Activated CD4-positive, alpha-beta T cell treated with anti-CD3 and anti-CD28 coated beads for 36 hours (primary cell): Measurements from ENCODE around the gene ZNF789. TPM values are rescaled to one million over a fixed set of nuclear protein-coding genes. Genes with fewer than 3 reads are reported as not detected.

Source experiments
- ATAC-seq: fragments of 200-7000 bp; cut with Tn5 transposase; one replicate; pipeline ENCODE4 v1.10.0; 2021; ENCODE audit warnings: mild to moderate bottlenecking, moderate library complexity
- CTCF ChIA-PET: fragments of 350-600 bp; sonication (Branson Sonifier 250); formaldehyde crosslinking; loops from one replicate; lab custom pipeline; 2021; ENCODE audit warnings: antibody characterized with exemption; lab: Charles Lee
- POLR2A ChIA-PET: fragments of 350-600 bp; sonication (Branson Sonifier 250); formaldehyde crosslinking; loops from one replicate; lab custom pipeline; 2021; ENCODE audit warnings: antibody characterized with exemption, inconsistent platforms; lab: Charles Lee
- DNase-seq: peaks from one replicate; pipeline ENCODE4 v3.0.0-alpha.2; 2020
- H3K27ac Mint-ChIP-seq: one replicate; pipeline ENCODE4 v1.8.0; 2021; ENCODE audit warnings: mixed read lengths
- H3K27me3 Mint-ChIP-seq: one replicate; pipeline ENCODE4 v1.8.0; 2021; ENCODE audit warnings: mixed read lengths
- H3K36me3 Mint-ChIP-seq: one replicate; pipeline ENCODE4 v1.8.0; 2021; ENCODE audit warnings: low read depth, mixed read lengths
- H3K4me1 Mint-ChIP-seq: one replicate; pipeline ENCODE4 v1.8.0; 2021; ENCODE audit warnings: mixed read lengths
- H3K4me3 Mint-ChIP-seq: one replicate; pipeline ENCODE4 v1.8.0; 2021; ENCODE audit warnings: mild to moderate bottlenecking, moderate library complexity, mixed read lengths
- H3K9me3 Mint-ChIP-seq: one replicate; pipeline ENCODE4 v1.8.0; 2021; ENCODE audit warnings: low read depth, mixed read lengths
- intact Hi-C, 2 experiments: fragments of 100-400 bp; cut with DNase I in 1 of 2; cut with micrococcal nuclease in 1 of 2; formaldehyde crosslinking; loops; one replicate each; pipeline versions ENCODE4 v1.14.2 to v1.15.1; 2022 to 2024; cut with DNase I, micrococcal nuclease
- total RNA-seq, 2 experiments: library from RNA; stranded (reverse); gene quantifications; one replicate each; pipeline ENCODE4 v1.2.3, GENCODE V29; 2021

ZNF789 gene
- total RNA-seq, 2 experiments from 2014 or later, result 18.2 to 18.9 TPM

DNA sequence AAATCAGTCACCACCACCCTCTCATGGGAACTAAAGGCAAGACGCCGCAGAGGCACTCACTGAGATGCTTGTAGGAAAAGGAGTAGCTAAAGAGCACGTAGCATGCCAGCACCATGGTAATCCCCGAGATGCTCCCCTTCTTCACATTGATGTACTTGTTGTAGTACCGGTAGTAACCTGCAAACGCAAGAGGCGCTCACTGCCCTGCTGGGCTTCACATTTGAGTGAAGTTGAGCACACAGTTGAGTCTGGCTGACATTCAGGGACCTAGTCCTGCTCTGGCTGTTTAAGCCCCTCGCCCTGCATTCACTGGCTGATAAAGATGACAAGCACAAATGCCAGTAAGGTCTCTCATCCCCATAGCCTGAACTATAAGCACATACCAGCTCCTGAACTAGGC lies 13.6 kb upstream of the ZNF789 start:
- ChIA-PET CTCF (interaction anchor here (0.7 to 1.6 kb wide), 3 partner anchors 19 to 97 kb away, joined by 3 read pairs; no protein-coding TSS in a partner anchor), POLR2A (interaction anchor here (0.6 kb wide), 1 partner anchor 69 kb away, joined by 8 read pairs; no protein-coding TSS in a partner anchor)
- peak overlapping the region; percentile 39 for H3K27ac Mint-ChIP-seq
- intact Hi-C loops, result no loop called here
- no peaks in the 10 kb centered on the region for H3K9me3 Mint-ChIP-seq
- H3K4me3 Mint-ChIP-seq, result no peak overlapping the region
- peak; percentile 84 for ATAC-seq
- DNase-seq, result peak; percentile 65
- H3K4me1 Mint-ChIP-seq, result peaks cover 19% of the 10 kb centered on the region
- H3K36me3 Mint-ChIP-seq, result peaks cover 49% of the 10 kb centered on the region
- H3K27me3 Mint-ChIP-seq, result no peaks in the 10 kb centered on the region

DNA sequence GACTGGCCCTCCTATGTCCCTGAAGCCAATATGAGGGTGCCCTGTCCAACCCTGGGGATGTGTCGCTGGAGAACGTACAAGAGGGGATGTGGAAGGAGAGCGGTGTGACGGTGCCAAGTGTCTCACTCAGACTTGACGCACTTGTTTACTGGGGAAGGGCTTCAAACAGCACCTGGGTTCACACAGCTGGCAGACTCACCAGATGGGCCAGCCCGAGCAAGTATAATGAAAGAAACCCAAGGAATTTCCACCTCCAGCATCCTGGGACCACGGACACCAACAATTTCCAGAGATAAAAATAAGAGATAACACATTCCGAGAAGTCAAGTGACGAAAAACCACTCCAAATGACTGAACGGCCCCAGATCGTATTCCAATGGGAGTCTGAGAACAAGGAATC lies 12.0 kb upstream of the ZNF789 start:
- DNase-seq, result no peak
- ATAC-seq, result no peak
- H3K4me3 Mint-ChIP-seq, result no peak overlapping the region
- no peaks in the 10 kb centered on the region for H3K27me3 Mint-ChIP-seq
- intact Hi-C loops, result no loop called here
- H3K36me3 Mint-ChIP-seq, result peaks cover 54% of the 10 kb centered on the region
- ChIA-PET CTCF (interaction anchor here (0.7 kb wide), 1 partner anchor 44 kb away, joined by 8 read pairs; no protein-coding TSS in a partner anchor), POLR2A (no interaction called here)
- no peaks in the 10 kb centered on the region for H3K9me3 Mint-ChIP-seq
- peaks cover 31% of the 10 kb centered on the region for H3K4me1 Mint-ChIP-seq
- H3K27ac Mint-ChIP-seq, result peak overlapping the region; percentile 35

DNA sequence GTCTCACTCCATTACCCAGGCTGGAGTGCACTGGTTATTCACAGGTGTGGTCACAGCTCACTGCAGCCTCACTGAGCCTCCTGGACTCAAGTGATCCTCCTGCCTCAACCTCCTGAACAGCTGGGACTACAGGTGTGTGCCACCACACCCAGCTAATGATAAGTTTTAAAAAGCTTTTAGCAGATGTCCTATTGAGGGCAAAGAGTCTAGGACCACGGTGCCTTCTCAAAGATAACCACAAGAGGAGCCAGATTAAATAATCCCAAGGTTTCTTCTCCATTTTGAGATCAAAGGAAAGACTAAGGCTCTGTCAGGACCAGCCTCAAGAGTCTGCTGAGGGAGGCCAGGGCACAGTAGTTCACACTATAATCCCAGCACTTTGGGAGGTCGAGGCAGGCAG lies 11.5 kb upstream of the ZNF789 start:
- POLR2A ChIA-PET, result no interaction called here
- DNase-seq (no peak), ATAC-seq (no peak)
- CTCF ChIA-PET, result interaction anchor here (0.7 kb wide), 1 partner anchor 45 kb away, joined by 8 read pairs; no protein-coding TSS in a partner anchor
- H3K27ac Mint-ChIP-seq, result no peak overlapping the region
- no peaks in the 10 kb centered on the region for H3K27me3 Mint-ChIP-seq
- peaks cover 56% of the 10 kb centered on the region for H3K36me3 Mint-ChIP-seq
- intact Hi-C loops, result no loop called here
- H3K4me3 Mint-ChIP-seq, result no peak overlapping the region
- peaks cover 33% of the 10 kb centered on the region for H3K4me1 Mint-ChIP-seq
- no peaks in the 10 kb centered on the region for H3K9me3 Mint-ChIP-seq

DNA sequence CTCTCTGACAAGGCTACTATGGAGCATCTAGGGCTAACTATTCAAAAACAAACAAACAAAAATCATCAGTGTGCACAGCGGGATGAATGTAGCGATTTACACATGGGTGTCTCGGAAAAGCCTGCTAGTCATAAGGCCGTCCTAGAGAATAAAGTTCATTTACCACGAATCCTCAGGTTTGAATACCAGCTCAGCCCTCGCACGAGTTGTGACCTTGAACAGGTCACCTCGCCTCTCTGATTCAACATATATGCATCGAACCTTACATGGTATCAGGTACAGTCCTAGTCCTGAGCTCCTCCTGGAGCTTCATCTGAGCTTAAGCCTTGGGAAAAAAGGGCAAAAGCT lies 7.3 kb upstream of the ZNF789 start:
- intact Hi-C loops, result loop anchor here in 1 of 2 experiments (5.0 kb wide), 1 partner anchor 58 kb away; the partner anchor contains the start of genes BUD31 and PDAP1
- H3K9me3 Mint-ChIP-seq, result no peaks in the 10 kb centered on the region
- peak; percentile 31 for DNase-seq
- ChIA-PET POLR2A (interaction anchor here (0.6 kb wide), 1 partner anchor 57 kb away, joined by 3 read pairs; the partner anchor contains the start of gene PDAP1), CTCF (interaction anchor here (0.6 to 1.1 kb wide), 4 partner anchors 14 to 115 kb away, joined by 3 to 4 read pairs (median 4); partner anchors contain the start of gene ZNF394)
- peaks cover 34% of the 10 kb centered on the region for H3K4me1 Mint-ChIP-seq
- peak overlapping the region; percentile 84 for H3K27ac Mint-ChIP-seq
- no peaks in the 10 kb centered on the region for H3K27me3 Mint-ChIP-seq
- peak; percentile 4 for ATAC-seq
- H3K36me3 Mint-ChIP-seq, result peaks cover 30% of the 10 kb centered on the region
- peak overlapping the region; percentile 85 for H3K4me3 Mint-ChIP-seq

DNA sequence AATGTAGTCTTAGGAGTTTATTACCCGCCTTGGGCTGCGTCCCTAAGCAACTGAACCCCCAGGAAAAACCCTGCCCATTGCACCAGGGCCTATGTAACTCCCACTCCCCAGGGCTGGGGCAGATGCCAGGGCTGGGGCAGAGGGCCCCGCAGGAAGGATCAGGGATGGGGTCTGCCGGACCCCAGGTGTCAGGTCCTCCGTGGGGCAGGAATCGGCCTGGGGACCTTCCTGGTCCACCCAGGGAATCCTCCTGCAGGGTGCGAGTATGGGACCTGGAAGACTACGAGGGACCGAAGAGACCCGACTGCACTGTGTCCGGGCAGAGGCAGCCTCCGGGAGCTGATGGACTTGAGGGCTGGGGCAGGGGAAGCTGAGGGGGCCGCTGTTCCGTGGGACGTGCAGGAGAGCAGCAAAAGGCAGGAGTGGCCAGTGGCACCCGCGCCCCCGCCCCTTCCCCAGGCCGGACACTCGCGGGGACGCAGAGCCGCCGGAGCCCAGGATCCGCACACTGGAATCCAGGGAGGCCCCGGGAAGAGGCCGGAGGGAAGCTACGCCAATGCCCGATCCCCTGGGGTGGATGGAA lies 4.3 kb upstream of the ZNF789 start:
- intact Hi-C loops, result loop anchor here in 1 of 2 experiments (5.0 kb wide), 1 partner anchor 61 kb away; the partner anchor contains the start of genes BUD31 and PDAP1
- Mint-ChIP-seq H3K27me3 (no peaks in the 10 kb centered on the region), H3K36me3 (peaks cover 21% of the 10 kb centered on the region), H3K27ac (no peak overlapping the region), H3K4me3 (no peak overlapping the region), H3K4me1 (peaks cover 26% of the 10 kb centered on the region), H3K9me3 (no peaks in the 10 kb centered on the region)
- DNase-seq, result no peak
- no peak for ATAC-seq
- POLR2A ChIA-PET, result no interaction called here
- CTCF ChIA-PET, result no interaction called here

DNA sequence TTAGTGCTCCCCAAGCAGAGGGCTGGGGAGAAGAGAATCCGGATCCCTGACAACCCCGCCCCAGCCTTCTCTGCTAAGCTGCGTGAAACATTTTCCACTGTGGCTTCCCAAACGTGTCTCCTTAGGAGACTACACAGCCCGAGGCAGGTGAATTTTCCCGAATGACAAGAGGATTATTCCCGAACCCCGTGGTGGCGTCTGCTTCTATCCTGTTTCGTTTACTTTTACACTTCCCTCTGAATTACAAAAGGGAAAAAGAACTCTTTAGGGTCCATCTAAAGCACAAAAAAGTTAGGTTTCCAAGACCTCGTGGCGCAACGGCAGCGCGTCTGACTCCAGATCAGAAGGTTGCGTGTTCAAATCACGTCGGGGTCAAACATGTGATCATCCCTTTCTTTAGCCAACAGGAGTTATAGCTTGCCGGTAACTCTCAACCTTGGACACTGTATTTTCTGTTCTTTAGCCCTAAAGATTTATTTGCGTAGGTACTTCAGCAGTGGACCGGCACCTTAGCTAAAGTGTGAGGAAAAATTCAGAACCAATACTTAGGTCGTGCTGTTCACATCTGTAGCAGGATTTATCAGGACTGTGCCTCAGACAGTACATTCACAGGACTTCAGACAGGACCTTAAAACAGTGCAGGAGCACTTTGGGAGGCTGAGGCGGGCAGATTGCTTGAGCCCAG lies 3.2 kb upstream of the ZNF789 start:
- H3K27ac Mint-ChIP-seq, result no peak overlapping the region
- no peak for DNase-seq
- ATAC-seq, result no peak
- H3K27me3 Mint-ChIP-seq, result no peaks in the 10 kb centered on the region
- peaks cover 26% of the 10 kb centered on the region for H3K4me1 Mint-ChIP-seq
- peaks cover 16% of the 10 kb centered on the region for H3K36me3 Mint-ChIP-seq
- POLR2A ChIA-PET, result interaction anchor here (0.6 kb wide), 1 partner anchor 35 kb away, joined by 3 read pairs; no protein-coding TSS in a partner anchor
- CTCF ChIA-PET, result no interaction called here
- H3K9me3 Mint-ChIP-seq, result no peaks in the 10 kb centered on the region
- intact Hi-C loops, result loop anchor here in 1 of 2 experiments (5.0 kb wide), 1 partner anchor 62 kb away; the partner anchor contains the start of genes BUD31 and PDAP1
- no peak overlapping the region for H3K4me3 Mint-ChIP-seq

DNA sequence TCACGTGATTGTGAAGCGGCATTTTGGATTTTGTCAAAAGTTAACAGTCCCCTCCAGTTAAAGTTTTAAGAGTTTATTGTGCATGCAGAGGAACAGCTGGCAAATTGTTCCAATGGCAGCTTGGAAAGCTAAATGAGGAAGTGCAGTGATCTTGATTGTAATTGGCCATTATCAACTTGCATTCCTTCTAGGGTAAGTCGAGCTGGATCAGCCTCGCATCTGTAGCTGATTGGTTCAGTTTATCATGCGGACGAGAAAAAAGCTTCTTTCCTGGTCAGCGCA lies 566 bp downstream of the ZNF789 start:
- ATAC-seq, result peak; percentile 8
- peak overlapping the region; percentile 91 for H3K4me3 Mint-ChIP-seq
- H3K9me3 Mint-ChIP-seq, result no peaks in the 10 kb centered on the region
- peaks cover 33% of the 10 kb centered on the region for H3K4me1 Mint-ChIP-seq
- peaks cover 16% of the 10 kb centered on the region for H3K36me3 Mint-ChIP-seq
- ChIA-PET POLR2A (interaction anchor here (0.7 to 1.6 kb wide), 3 partner anchors 25 to 32 kb away, joined by 3 to 8 read pairs (median 4); partner anchors contain the start of gene ZKSCAN5), CTCF (interaction anchor here (0.5 to 0.7 kb wide), 4 partner anchors 13 to 971 kb away, joined by 3 read pairs; partner anchors contain the start of gene ZKSCAN5)
- H3K27ac Mint-ChIP-seq, result peak overlapping the region; percentile 96
- peak; percentile 31 for DNase-seq
- intact Hi-C loops, result loop anchor here (2.0 kb wide), 2 partner anchors 34 to 86 kb away; partner anchors contain the start of genes CPSF4 (in 1 of the 2), PTCD1 (in 1 of the 2) and ZNF655 (in 1 of the 2)
- H3K27me3 Mint-ChIP-seq, result no peaks in the 10 kb centered on the region

DNA sequence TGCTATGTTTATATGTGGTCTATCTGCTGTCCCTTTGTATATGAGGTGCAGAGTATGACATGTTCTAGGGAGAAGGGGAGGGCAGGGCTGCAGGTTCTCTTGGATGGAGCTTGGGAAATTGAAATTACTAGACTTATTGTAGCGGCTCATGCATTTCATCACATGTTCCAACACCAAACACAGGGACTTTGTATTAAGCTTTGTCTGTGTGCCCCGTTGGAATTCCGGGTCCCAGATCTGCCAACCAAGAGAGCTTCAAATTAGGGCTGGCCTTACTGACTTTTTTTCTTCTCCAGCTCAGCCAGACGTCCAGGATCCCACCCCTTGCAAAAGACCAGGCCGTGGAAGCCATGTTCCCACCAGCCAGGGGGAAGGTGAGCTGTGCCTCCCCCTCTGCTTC lies 3.4 kb downstream of the ZNF789 start:
- H3K27ac Mint-ChIP-seq, result no peak overlapping the region
- ChIA-PET POLR2A (interaction anchor here (0.5 kb wide), 1 partner anchor 1300 kb away, joined by 3 read pairs; no protein-coding TSS in a partner anchor), CTCF (interaction anchor here (0.6 kb wide), 1 partner anchor 127 kb away, joined by 4 read pairs; no protein-coding TSS in a partner anchor)
- peaks cover 40% of the 10 kb centered on the region for H3K4me1 Mint-ChIP-seq
- intact Hi-C loops, result no loop called here
- no peaks in the 10 kb centered on the region for H3K27me3 Mint-ChIP-seq
- H3K36me3 Mint-ChIP-seq, result peaks cover 25% of the 10 kb centered on the region
- H3K4me3 Mint-ChIP-seq, result no peak overlapping the region
- DNase-seq, result no peak
- H3K9me3 Mint-ChIP-seq, result no peaks in the 10 kb centered on the region
- ATAC-seq, result no peak

DNA sequence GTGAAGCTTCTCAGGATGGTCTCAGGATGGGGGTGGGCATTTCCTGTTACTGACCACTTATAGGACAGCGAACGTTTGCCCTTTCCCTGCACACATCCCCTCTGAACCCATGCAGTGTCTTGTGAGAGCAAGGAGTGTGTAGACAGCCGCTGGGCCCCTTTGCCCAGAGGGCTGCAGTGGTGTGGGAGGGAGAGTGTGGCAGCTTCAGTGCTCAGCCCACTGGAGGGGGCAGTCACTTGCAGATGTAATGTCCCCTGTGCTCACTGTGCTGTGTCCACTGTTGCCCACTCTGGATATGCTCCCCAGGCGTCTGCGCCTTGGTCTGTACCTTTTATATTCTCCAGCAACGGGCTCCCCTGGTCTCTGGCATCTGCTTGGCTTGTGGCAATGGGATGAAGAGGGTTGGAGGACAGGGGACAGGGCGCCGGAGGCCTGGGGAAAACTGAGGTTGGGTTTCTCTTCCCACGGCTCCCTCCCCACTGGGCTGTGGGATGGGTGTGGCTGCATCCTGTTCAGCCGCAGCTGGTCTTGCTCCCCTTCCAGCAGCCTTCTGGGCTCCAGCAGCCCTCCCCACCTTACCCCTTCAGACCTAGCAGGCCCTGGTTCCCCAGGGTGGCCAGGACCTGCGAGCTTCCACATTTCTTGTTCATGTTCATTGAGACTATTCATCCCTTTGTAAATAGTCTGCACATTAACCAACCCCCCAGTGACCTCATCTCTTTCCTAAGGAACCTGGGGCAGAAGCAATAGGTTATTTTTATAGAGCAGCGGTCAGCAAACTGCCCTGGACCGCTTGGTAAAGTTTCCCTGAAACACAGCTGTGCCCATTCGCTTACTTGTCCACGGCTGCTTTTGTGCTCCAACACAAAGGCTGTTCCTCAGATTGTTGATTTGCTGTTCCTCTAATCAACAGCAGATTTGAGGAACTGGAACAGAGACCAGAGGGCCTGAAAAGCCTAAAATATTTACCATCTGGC lies 6.1 kb downstream of the ZNF789 start:
- intact Hi-C loops, result no loop called here

DNA sequence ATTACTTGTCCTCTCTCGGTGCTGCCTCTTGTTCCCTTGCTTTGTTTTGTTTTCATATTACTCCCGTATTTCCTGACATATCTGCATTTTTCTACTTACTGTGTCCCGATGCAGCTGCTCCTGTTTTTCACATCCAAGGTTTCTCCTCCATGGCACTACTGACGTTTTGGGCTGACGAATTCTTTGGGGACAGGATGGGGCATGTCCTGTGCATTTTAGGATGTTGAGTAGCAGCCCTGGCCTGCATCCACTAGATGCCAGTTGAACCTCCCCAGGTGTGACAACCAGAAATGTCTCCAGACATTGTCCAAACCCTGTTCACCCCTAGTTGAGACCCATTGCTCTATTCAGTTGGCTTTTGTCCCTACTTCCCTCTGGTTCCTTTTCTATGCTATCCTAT lies 12.4 kb downstream of the ZNF789 start:
- no peaks in the 10 kb centered on the region for H3K9me3 Mint-ChIP-seq
- H3K4me1 Mint-ChIP-seq, result no peaks in the 10 kb centered on the region
- ChIA-PET POLR2A (interaction anchor here (0.6 kb wide), 1 partner anchor 84 kb away, joined by 3 read pairs; no protein-coding TSS in a partner anchor), CTCF (interaction anchor here (0.8 kb wide), 1 partner anchor 51 kb away, joined by 3 read pairs; no protein-coding TSS in a partner anchor)
- H3K27ac Mint-ChIP-seq, result peak overlapping the region; percentile 7
- H3K4me3 Mint-ChIP-seq, result no peak overlapping the region
- peaks cover 36% of the 10 kb centered on the region for H3K36me3 Mint-ChIP-seq
- DNase-seq (no peak), ATAC-seq (no peak)
- H3K27me3 Mint-ChIP-seq, result no peaks in the 10 kb centered on the region
- intact Hi-C loops, result no loop called here

More for the DNA sequence above, 6.1 kb downstream of the ZNF789 start:
- DNase-seq (no peak), ATAC-seq (no peak)
- Mint-ChIP-seq H3K9me3 (no peaks in the 10 kb centered on the region), H3K27ac (peak overlapping the region; percentile 42), H3K4me1 (peaks cover 33% of the 10 kb centered on the region), H3K36me3 (peaks cover 27% of the 10 kb centered on the region), H3K27me3 (no peaks in the 10 kb centered on the region), H3K4me3 (no peak overlapping the region)
- POLR2A ChIA-PET, result no interaction called here
- CTCF ChIA-PET, result interaction anchor here (1.1 kb wide), 1 partner anchor 19 kb away, joined by 3 read pairs; no protein-coding TSS in a partner anchor
